MM.1S (cell line): Measurements from ENCODE around the gene DCP1B.

Experiments
- DNase-seq: peaks from one replicate; pipeline ENCODE4 v3.0.0-alpha.2; 2015
- H2AFZ ChIP-seq: fragments of 300-600 bp; sonication (generic); 2 replicates; pipeline ENCODE4 v1.6.0; 2016; ENCODE audit warnings: antibody characterized with exemption, low read length
- H3F3A ChIP-seq: fragments of 300-600 bp; sonication (generic); 2 replicates; pipeline ENCODE4 v1.6.1; 2016; ENCODE audit warnings: mild to moderate bottlenecking, antibody characterized with exemption, low read length, moderate library complexity, mixed read lengths; ENCODE audit not compliant: insufficient read depth
- H3K27ac ChIP-seq: fragments of 300-600 bp; sonication (generic); 2 replicates; pipeline ENCODE4 v1.5.1; 2016; ENCODE audit warnings: mild to moderate bottlenecking, low read length
- H3K27me3 ChIP-seq: fragments of 300-600 bp; sonication (generic); replicated peaks from 2 replicates; pipeline ENCODE4 v1.6.0; 2016; ENCODE audit warnings: low read length; ENCODE audit not compliant: insufficient read depth
- H3K36me3 ChIP-seq: fragments of 300-600 bp; sonication (generic); replicated peaks from 2 replicates; pipeline ENCODE4 v1.6.1; 2016; ENCODE audit warnings: mild to moderate bottlenecking, low read length, mixed read lengths; ENCODE audit not compliant: insufficient read depth
- H3K4me1 ChIP-seq: fragments of 300-600 bp; sonication (generic); 2 replicates; pipeline ENCODE4 v1.6.1; 2016; ENCODE audit warnings: low read length, mixed read lengths
- H3K4me2 ChIP-seq: fragments of 300-600 bp; sonication (generic); 2 replicates; pipeline ENCODE4 v1.6.0; 2016; ENCODE audit warnings: low read depth, low read length
- H3K4me3 ChIP-seq: fragments of 300-600 bp; sonication (generic); 2 replicates; pipeline ENCODE4 v1.5.1; 2016; ENCODE audit warnings: low read length, mixed read lengths
- H3K79me2 ChIP-seq: fragments of 300-600 bp; sonication (generic); 2 replicates; pipeline ENCODE4 v1.6.1; 2016; ENCODE audit warnings: mixed run types, low read length, mixed read lengths
- H3K9ac ChIP-seq: fragments of 300-600 bp; sonication (generic); 2 replicates; pipeline ENCODE4 v1.6.1; 2016; ENCODE audit warnings: low read length, mixed read lengths
- H3K9me2 ChIP-seq: fragments of 300-600 bp; sonication (generic); replicated peaks from 2 replicates; pipeline ENCODE4 v1.6.1; 2016; ENCODE audit warnings: mild to moderate bottlenecking, low read length, mixed read lengths; ENCODE audit not compliant: insufficient read depth
- H3K9me3 ChIP-seq: fragments of 300-600 bp; sonication (generic); replicated peaks from 2 replicates; pipeline ENCODE4 v1.6.1; 2016; ENCODE audit warnings: mild to moderate bottlenecking, low read length, mixed read lengths; ENCODE audit not compliant: insufficient read depth
- H4K20me1 ChIP-seq: fragments of 300-600 bp; sonication (generic); 2 replicates; pipeline ENCODE4 v1.6.1; 2016; ENCODE audit warnings: mild to moderate bottlenecking, low read length, moderate library complexity, mixed read lengths; ENCODE audit not compliant: insufficient read depth
- EZH2 ChIP-seq: fragments of 300-600 bp; sonication (generic); optimal IDR thresholded peaks from 2 replicates; pipeline ENCODE3; 2017; ENCODE audit warnings: low read depth, mild to moderate bottlenecking, antibody characterized with exemption, low read length, mixed read lengths
- EZH2phosphoT487 ChIP-seq: fragments of 300-600 bp; sonication (generic); IDR thresholded peaks from 2 replicates; pipeline ENCODE4 v1.6.1; 2018; ENCODE audit warnings: antibody characterized with exemption, low read length
- TF ChIP-seq, protein P1 (sequence below): fragments of 300-600 bp; sonication (generic); IDR thresholded peaks from 2 replicates; pipeline ENCODE4 v1.5.1; 2016; ENCODE audit warnings: antibody characterized with exemption, low read length, mixed read lengths

DCP1B gene

DNA sequence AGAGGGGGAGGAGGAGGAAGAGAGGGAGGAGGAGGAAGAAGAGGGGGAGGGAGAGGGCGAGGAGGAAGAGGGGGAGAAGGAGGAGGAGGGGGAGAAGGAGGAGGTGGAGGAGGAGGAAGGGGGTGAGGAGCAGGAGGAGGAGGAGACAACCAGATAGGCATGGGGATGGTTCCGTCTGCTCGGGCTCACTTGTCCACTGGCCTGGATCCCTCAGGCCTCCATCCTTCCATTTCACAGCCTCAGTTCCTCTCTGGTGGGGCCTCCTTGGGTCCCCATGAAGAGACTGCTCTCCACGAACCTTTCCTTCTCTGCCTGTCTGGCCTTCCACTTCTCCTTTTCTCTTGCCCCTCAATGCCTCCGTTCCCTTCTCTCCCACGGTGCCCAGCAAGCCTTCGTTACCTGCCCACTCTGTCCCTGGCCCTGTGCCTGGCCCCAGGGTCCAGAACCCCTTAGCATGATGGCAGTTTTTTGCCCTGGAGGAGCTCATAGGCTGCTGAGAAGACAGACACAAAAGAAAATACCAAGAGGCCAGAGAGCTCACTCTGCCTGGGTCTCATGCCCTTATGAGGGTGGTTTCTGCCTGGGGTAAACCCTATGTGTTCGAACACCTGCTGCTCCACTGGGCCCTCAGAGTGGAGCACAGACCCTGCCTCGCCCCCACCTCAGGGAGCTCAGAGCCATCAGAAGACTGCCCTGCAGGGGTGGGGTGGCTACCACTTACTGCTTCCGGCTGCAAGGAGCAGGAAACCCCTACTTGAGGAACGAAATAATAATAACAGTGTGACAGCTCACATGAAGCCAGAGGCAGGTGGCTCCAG lies 74.1 kb downstream of the DCP1B start:
- Histone ChIP-seq H3K9me2 (no peaks in the 10 kb centered on the region), H3K36me3 (no peaks in the 10 kb centered on the region), H3K9ac (no peak overlapping the region), H3K4me3 (no peak overlapping the region), H3K79me2 (no peaks in the 10 kb centered on the region), H3F3A (no peaks in the 10 kb centered on the region), H3K9me3 (no peaks in the 10 kb centered on the region), H3K27me3 (peaks cover 18% of the 10 kb centered on the region; the same call in 1 of the 2 replicates), H3K27ac (no peak overlapping the region), H2AFZ (no peak overlapping the region), H4K20me1 (no peaks in the 10 kb centered on the region), H3K4me1 (0 out of 2 replicates have a peak, but pooled peaks cover 3% of the 10 kb centered on the region), H3K4me2 (no peak overlapping the region)
- no peak for DNase-seq
- no peak for TF ChIP-seq EZH2phosphoT487
- TF ChIP-seq, protein P1, sequence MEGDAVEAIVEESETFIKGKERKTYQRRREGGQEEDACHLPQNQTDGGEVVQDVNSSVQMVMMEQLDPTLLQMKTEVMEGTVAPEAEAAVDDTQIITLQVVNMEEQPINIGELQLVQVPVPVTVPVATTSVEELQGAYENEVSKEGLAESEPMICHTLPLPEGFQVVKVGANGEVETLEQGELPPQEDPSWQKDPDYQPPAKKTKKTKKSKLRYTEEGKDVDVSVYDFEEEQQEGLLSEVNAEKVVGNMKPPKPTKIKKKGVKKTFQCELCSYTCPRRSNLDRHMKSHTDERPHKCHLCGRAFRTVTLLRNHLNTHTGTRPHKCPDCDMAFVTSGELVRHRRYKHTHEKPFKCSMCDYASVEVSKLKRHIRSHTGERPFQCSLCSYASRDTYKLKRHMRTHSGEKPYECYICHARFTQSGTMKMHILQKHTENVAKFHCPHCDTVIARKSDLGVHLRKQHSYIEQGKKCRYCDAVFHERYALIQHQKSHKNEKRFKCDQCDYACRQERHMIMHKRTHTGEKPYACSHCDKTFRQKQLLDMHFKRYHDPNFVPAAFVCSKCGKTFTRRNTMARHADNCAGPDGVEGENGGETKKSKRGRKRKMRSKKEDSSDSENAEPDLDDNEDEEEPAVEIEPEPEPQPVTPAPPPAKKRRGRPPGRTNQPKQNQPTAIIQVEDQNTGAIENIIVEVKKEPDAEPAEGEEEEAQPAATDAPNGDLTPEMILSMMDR: no peak
- no peak for TF ChIP-seq EZH2

DNA sequence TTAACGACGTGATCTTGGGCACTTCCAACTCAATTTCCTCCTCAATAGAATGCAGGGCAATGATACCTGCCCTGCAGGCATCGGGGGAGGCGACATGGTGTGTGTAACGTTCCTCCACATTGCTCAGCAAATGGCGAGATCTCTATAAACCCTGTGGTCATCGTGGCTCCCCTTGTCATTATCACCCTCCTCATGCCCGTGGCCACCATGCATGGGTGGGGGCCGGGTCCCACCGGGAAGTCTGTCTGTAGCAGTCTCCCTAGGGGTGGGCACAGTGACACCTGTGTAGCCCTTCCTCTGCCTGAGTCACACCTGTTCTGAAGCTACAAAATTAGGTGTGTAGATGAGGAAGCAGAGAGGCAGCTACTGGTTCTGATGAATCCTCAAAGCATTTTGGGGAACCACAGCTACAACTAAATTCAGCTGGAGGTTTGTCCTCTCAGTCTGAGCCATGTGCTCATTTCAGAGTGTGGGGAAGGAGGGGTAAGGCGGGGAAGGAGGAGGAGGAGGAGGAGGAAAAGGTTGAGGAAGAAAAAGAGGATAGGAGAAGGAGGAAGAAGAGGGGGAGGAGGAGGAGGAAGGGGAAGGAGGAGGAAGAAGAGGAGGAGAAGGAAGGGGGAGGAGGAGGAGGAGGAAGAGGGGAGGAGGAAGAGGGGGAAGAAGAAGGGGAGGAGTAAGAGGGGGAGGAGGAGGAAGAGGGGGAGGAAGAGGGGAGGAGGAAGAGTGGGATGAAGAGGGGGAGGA lies 74.8 kb downstream of the DCP1B start:
- Histone ChIP-seq H3K4me3 (no peak overlapping the region), H2AFZ (no peak overlapping the region), H3F3A (no peaks in the 10 kb centered on the region), H3K36me3 (no peaks in the 10 kb centered on the region), H3K4me2 (no peak overlapping the region), H3K79me2 (no peaks in the 10 kb centered on the region), H3K4me1 (0 out of 2 replicates have a peak, but pooled peaks cover 3% of the 10 kb centered on the region), H3K27me3 (peaks cover 18% of the 10 kb centered on the region; the same call in 1 of the 2 replicates), H3K9ac (no peak overlapping the region), H3K27ac (no peak overlapping the region), H4K20me1 (no peaks in the 10 kb centered on the region), H3K9me2 (no peaks in the 10 kb centered on the region), H3K9me3 (no peaks in the 10 kb centered on the region)
- DNase-seq: no peak
- no peak for TF ChIP-seq EZH2phosphoT487
- TF ChIP-seq, protein P1: no peak
- no peak for TF ChIP-seq EZH2

DNA sequence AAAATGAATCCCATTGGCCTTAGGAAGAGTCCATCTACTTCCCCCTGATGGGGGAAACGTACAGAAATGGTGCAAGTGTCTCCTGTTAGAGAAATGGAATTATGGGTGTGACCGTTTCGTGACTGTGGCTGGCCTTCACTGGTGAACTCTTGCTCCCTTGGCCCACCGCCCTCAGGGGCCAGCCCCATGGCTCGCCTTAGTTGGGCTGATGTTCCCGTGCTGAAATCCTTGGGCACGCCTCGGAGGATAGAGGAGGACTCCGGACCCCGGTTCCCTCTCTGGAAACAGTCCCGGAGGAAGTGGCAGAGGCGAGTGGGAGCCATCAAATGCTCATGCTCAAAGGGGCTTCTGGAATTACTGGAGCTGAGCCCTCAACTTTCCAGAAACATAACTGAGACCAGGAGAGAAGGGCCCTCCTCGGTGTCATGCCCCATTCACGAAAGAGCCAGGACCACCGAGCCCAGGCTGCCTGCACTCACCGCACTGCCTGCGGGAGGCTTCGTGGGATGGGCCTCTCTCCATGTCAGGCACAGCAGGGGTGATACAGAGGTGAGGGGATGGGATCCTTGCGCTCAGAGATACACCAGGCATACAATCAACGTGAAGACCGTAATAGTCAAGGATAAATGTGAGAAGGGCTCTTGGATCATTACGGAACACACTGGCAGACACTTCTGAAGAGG lies 75.7 kb downstream of the DCP1B start:
- Histone ChIP-seq H4K20me1 (no peaks in the 10 kb centered on the region), H3K9me3 (no peaks in the 10 kb centered on the region), H3K79me2 (no peaks in the 10 kb centered on the region), H3K27me3 (peaks cover 20% of the 10 kb centered on the region), H3K36me3 (no peaks in the 10 kb centered on the region), H2AFZ (no peak overlapping the region), H3K9me2 (no peaks in the 10 kb centered on the region), H3K4me2 (no peak overlapping the region), H3F3A (no peaks in the 10 kb centered on the region), H3K27ac (no peak overlapping the region), H3K9ac (no peak overlapping the region), H3K4me1 (0 out of 2 replicates have a peak, but pooled peaks cover 3% of the 10 kb centered on the region), H3K4me3 (no peak overlapping the region)
- TF ChIP-seq, protein P1: no peak
- TF ChIP-seq EZH2phosphoT487 (no peak), EZH2 (no peak)
- DNase-seq: no peak
